SH-SY5Y (cell line): Measurements from ENCODE around the gene KRT73.

Experiments
- GATA2 ChIP-seq: IDR thresholded peaks from 2 replicates; pipeline ENCODE4 v1.6.1; 2011; ENCODE audit warnings: mild to moderate bottlenecking, low read depth, low read length
- GATA3 ChIP-seq: IDR thresholded peaks from 2 replicates; pipeline ENCODE4 v1.6.1; 2011; ENCODE audit warnings: low read depth, mild to moderate bottlenecking, low read length, moderate library complexity

GRCh38 chr12:52606096-52606495 is 12.3 kb downstream of the KRT73 start:
- TF ChIP-seq GATA2 (no peak), GATA3 (no peak)
